SK-N-DZ (cell line): ENCODE data around the gene CASK.

Experiments used
- DNase-seq: peaks from one replicate; pipeline ENCODE4 v3.0.0-alpha.2; 2015; ENCODE audit warnings: low spot score

CASK gene

GRCh38 chrX:41588271-41588670 lies 335.1 kb downstream of the CASK start:
- no peak for DNase-seq

- DNase-seq, result no peak
Measured at GRCh38 chrX:41580423-41581064, 342.8 kb downstream of the CASK start.

- no peak for DNase-seq
Measured at GRCh38 chrX:41563876-41564275, 359.5 kb downstream of the CASK start.

- DNase-seq, result no peak
Measured at GRCh38 chrX:41561045-41561444, 362.3 kb downstream of the CASK start.

GRCh38 chrX:41559235-41560052 lies 363.9 kb downstream of the CASK start:
- no peak for DNase-seq

GRCh38 chrX:41558531-41558930 lies 364.8 kb downstream of the CASK start:
- no peak for DNase-seq

- DNase-seq, result no peak
Measured at GRCh38 chrX:41556958-41557357, 366.4 kb downstream of the CASK start.

- DNase-seq, result no peak
Measured at GRCh38 chrX:41553688-41554087, 369.7 kb downstream of the CASK start.

- no peak for DNase-seq
Measured at GRCh38 chrX:41548411-41548810, 374.9 kb downstream of the CASK start.

- DNase-seq, result no peak
Measured at GRCh38 chrX:41543668-41544067, 379.7 kb downstream of the CASK start.

- DNase-seq, result no peak
Measured at GRCh38 chrX:41543025-41543424, 380.3 kb downstream of the CASK start.

- DNase-seq, result no peak
Measured at GRCh38 chrX:41542536-41542935, 380.8 kb downstream of the CASK start.

- no peak for DNase-seq
Measured at GRCh38 chrX:41542135-41542534, 381.2 kb downstream of the CASK start.

- no peak for DNase-seq
Measured at GRCh38 chrX:41541386-41541785, 382.0 kb downstream of the CASK start.

GRCh38 chrX:41538707-41539106 lies 384.6 kb downstream of the CASK start:
- no peak for DNase-seq

- no peak for DNase-seq
Measured at GRCh38 chrX:41530085-41530484, 393.3 kb downstream of the CASK start.

GRCh38 chrX:41529221-41529620 lies 394.1 kb downstream of the CASK start:
- no peak for DNase-seq

- no peak for DNase-seq
Measured at GRCh38 chrX:41528784-41529183, 394.6 kb downstream of the CASK start.

GRCh38 chrX:41526925-41527324 lies 396.4 kb downstream of the CASK start:
- DNase-seq, result no peak

- no peak for DNase-seq
Measured at GRCh38 chrX:41526271-41526670, 397.1 kb downstream of the CASK start.

- no peak for DNase-seq
Measured at GRCh38 chrX:41522671-41523070, 400.7 kb downstream of the CASK start.

- no peak for DNase-seq
Measured at GRCh38 chrX:41522081-41522480, 401.3 kb downstream of the CASK start.

- DNase-seq, result no peak
Measured at GRCh38 chrX:41519468-41519867, 403.9 kb downstream of the CASK start.
